GM12875 (cell line): ENCODE data around the gene PPP1CC.

Experiments
- H3K4me3 ChIP-seq: one replicate; pipeline ENCODE4 v1.5.1; 2011; ENCODE audit warnings: low read depth, low read length, control low read depth
- CTCF ChIP-seq: IDR thresholded peaks from 2 replicates; pipeline ENCODE4 v1.5.1; 2011; ENCODE audit warnings: low read depth, mild to moderate bottlenecking, control low read depth, inconsistent platforms, low read length, moderate library complexity, borderline replicate concordance; ENCODE audit not compliant: insufficient read depth

Gene PPP1CC

GRCh38 chr12:110696283-110696682 is 46.4 kb downstream of the PPP1CC start:
- H3K4me3 ChIP-seq: no peak overlapping the region
- no peak for TF ChIP-seq CTCF

- H3K4me3 ChIP-seq: no peak overlapping the region
- no peak for TF ChIP-seq CTCF
Observed at GRCh38 chr12:110694330-110694901, 48.3 kb downstream of the PPP1CC start.

GRCh38 chr12:110693731-110694130 is 49.0 kb downstream of the PPP1CC start:
- H3K4me3 ChIP-seq: no peak overlapping the region
- no peak for TF ChIP-seq CTCF

- no peak for TF ChIP-seq CTCF
- peak overlapping the region; percentile 74 for H3K4me3 ChIP-seq
Observed at GRCh38 chr12:110690127-110690430, 52.6 kb downstream of the PPP1CC start.

- TF ChIP-seq CTCF: no peak
- peak overlapping the region; percentile 74 for H3K4me3 ChIP-seq
Observed at GRCh38 chr12:110689281-110690126, 53.2 kb downstream of the PPP1CC start.

GRCh38 chr12:110688446-110689280 is 54.0 kb downstream of the PPP1CC start, which contains the start of gene HVCN1:
Gene HVCN1 (minus strand): TSS chr12:110689115. CDS start chr12:110683245, 5,870 bp downstream.
- H3K4me3 ChIP-seq: peak within 1 kb of the TSS; percentile 74
- TF ChIP-seq CTCF: no peak
